K562 (cell line): ENCODE data around the gene CD22. TPM values are rescaled to one million over a fixed set of nuclear protein-coding genes. Genes with fewer than 3 reads are reported as not detected.

Experiments
- ATAC-seq: fragments of 200-7000 bp; cut with Tn5 transposase; 3 replicates; pipeline ENCODE4 v1.9.1; 2020; ENCODE audit warnings: moderate library complexity
- BruUV-seq: library from RNA; stranded (reverse); fragments of 400-500 nt; replicated peaks from 2 replicates; lab custom pipeline; 2021; lab: Mats Ljungman, UMichigan
- CTCF ChIA-PET: fragments of 300-600 bp; formaldehyde crosslinking; extraction: SDS; loops from one replicate; lab custom pipeline; 2021; ENCODE audit warnings: low intra/inter-chr PET ratio; lab: Yijun Ruan, JAX
- POLR2A ChIA-PET: fragments of 300-600, 350-650 bp; sonication (Branson Sonifier 250); formaldehyde crosslinking; extraction: SDS; loops from one replicate; lab custom pipeline; 2021; ENCODE audit warnings: antibody characterized with exemption, inconsistent platforms; lab: Yijun Ruan, JAX
- DNase-seq, 4 experiments: peaks; one replicate each; pipeline versions ENCODE4 v3.0.0 to v3.0.0-alpha.2; 2011 to 2018; ENCODE audit warnings: low spot score in 3 of 4, mixed read lengths in 3 of 4; ENCODE audit errors: extremely low read depth in 1 of 4
- FAIRE-seq: peaks from 2 replicates; lab custom pipeline; 2011; peaks lifted over from hg19 to GRCh38; lab: Jason Lieb, UNC
- H2AFZ ChIP-seq: 2 replicates; pipeline ENCODE4 v1.6.0; 2011; ENCODE audit warnings: low read depth, low read length, control low read depth, inconsistent platforms
- H3K27ac ChIP-seq: fragments of 200-600 bp; 3 replicates; pipeline ENCODE4 v1.8.0; 2011; ENCODE audit warnings: low read depth, mild to moderate bottlenecking, control low read depth, inconsistent platforms, low read length, moderate library complexity, mixed read lengths; ENCODE audit errors: extremely low read depth
- H3K27me3 ChIP-seq, 2 experiments: fragments of 300-600 bp in 1 of 2; 2 replicates in 1 of 2; 3 replicates in 1 of 2; pipeline versions ENCODE4 v1.6.0 to v1.8.0; 2011; ENCODE audit warnings: inconsistent platforms in 2 of 2, low read length in 2 of 2, mild to moderate bottlenecking in 1 of 2, mixed read lengths in 1 of 2, moderate library complexity in 1 of 2; ENCODE audit not compliant: control insufficient read depth in 2 of 2, insufficient read depth in 2 of 2
- H3K36me3 ChIP-seq: fragments of 300-600 bp; 3 replicates; pipeline ENCODE4 v1.8.0; 2011; ENCODE audit warnings: mild to moderate bottlenecking, low read length, inconsistent platforms; ENCODE audit not compliant: control insufficient read depth, insufficient read depth
- H3K4me1 ChIP-seq, 2 experiments: fragments of 200-600 bp in 1 of 2; replicated peaks in 1 of 2; 2 replicates in 1 of 2; 3 replicates in 1 of 2; pipeline versions ENCODE4 v1.5.1 to v1.8.0; 2011; ENCODE audit warnings: inconsistent platforms in 2 of 2, low read length in 2 of 2, mild to moderate bottlenecking in 1 of 2, mixed read lengths in 1 of 2, moderate library complexity in 1 of 2; ENCODE audit not compliant: control insufficient read depth in 2 of 2, insufficient read depth in 2 of 2
- H3K4me2 ChIP-seq: 2 replicates; pipeline ENCODE4 v1.6.1; 2011; ENCODE audit warnings: low read length, control low read depth, inconsistent platforms, mixed read lengths; ENCODE audit not compliant: insufficient read depth
- H3K4me3 ChIP-seq: fragments of 200-600 bp; sonication (generic), shearing (Covaris generic); 2 replicates; pipeline ENCODE4 v1.5.1; 2016; ENCODE audit warnings: control low read depth, inconsistent platforms
- H3K79me2 ChIP-seq: fragments of 200-600 bp; 3 replicates; pipeline ENCODE4 v1.8.0; 2011; ENCODE audit warnings: low read length, inconsistent platforms; ENCODE audit not compliant: control insufficient read depth, insufficient read depth
- H3K9ac ChIP-seq, 2 experiments: 2 replicates each; pipeline versions ENCODE4 v1.6.0 to v1.6.1; 2011; ENCODE audit warnings: low read depth in 2 of 2, low read length in 2 of 2, control low read depth in 1 of 2, inconsistent platforms in 1 of 2, mild to moderate bottlenecking in 1 of 2, mixed read lengths in 1 of 2; ENCODE audit not compliant: insufficient read depth in 1 of 2
- H3K9me1 ChIP-seq: one replicate; pipeline ENCODE4 v1.6.0; 2011; ENCODE audit warnings: inconsistent platforms, mild to moderate bottlenecking, low read length, moderate library complexity; ENCODE audit not compliant: control insufficient read depth, insufficient read depth
- H3K9me3 ChIP-seq: replicated peaks from 2 replicates; pipeline ENCODE4 v1.5.1; 2011; ENCODE audit warnings: low read depth, low read length, inconsistent platforms; ENCODE audit not compliant: control insufficient read depth, insufficient read depth
- H4K20me1 ChIP-seq: replicated peaks from 2 replicates; pipeline ENCODE4 v1.6.1; 2011; ENCODE audit warnings: low read length, inconsistent platforms, mixed read lengths; ENCODE audit not compliant: control insufficient read depth, insufficient read depth
- ARHGAP35 ChIP-seq: fragments of 450-650 bp; IDR thresholded peaks from 2 replicates; pipeline ENCODE4 v1.6.1; 2018; ENCODE audit not compliant: partially characterized antibody
- ASH1L ChIP-seq: fragments of 450-650 bp; IDR thresholded peaks from 2 replicates; pipeline ENCODE4 v1.6.1; 2018; ENCODE audit warnings: borderline replicate concordance, mild to moderate bottlenecking, low read depth; ENCODE audit not compliant: partially characterized antibody
- BRCA1 ChIP-seq, 2 experiments: fragments of 450-650 bp in 1 of 2; sonication (generic) in 1 of 2; formaldehyde crosslinking in 1 of 2; IDR thresholded peaks; 2 replicates each; pipeline versions ENCODE4 v1.5.0 to v1.6.1; 2017 to 2020; ENCODE audit warnings: mild to moderate bottlenecking in 1 of 2, missing genetic modification reagents in 1 of 2
- CBFB ChIP-seq: sonication (generic); formaldehyde crosslinking; IDR thresholded peaks from 2 replicates; pipeline ENCODE4 v1.4.0; 2020; ENCODE audit warnings: mild to moderate bottlenecking, missing genetic modification reagents
- CTBP1 ChIP-seq: fragments of 450-650 bp; IDR thresholded peaks from 2 replicates; pipeline ENCODE4 v1.6.1; 2016; ENCODE audit warnings: borderline replicate concordance
- HDAC8 ChIP-seq: fragments of 450-650 bp; IDR thresholded peaks from 2 replicates; pipeline ENCODE4 v1.6.1; 2016; ENCODE audit warnings: mild to moderate bottlenecking, missing genetic modification characterization, moderate library complexity, missing compliant biosample characterization
- HNRNPL ChIP-seq: fragments of 200-400 bp; formaldehyde crosslinking; IDR thresholded peaks from 2 replicates; pipeline ENCODE4 v1.6.1; 2017; ENCODE audit warnings: low read depth, mild to moderate bottlenecking, low read length
- HNRNPUL1 ChIP-seq: fragments of 200-400 bp; formaldehyde crosslinking; IDR thresholded peaks from 2 replicates; pipeline ENCODE4 v1.6.1; 2017; ENCODE audit warnings: low read length
- ILK ChIP-seq: fragments of 450-650 bp; IDR thresholded peaks from 2 replicates; pipeline ENCODE4 v1.6.1; 2016; ENCODE audit warnings: missing genetic modification characterization, low read depth, mild to moderate bottlenecking, missing compliant biosample characterization, moderate library complexity, borderline replicate concordance
- MAZ ChIP-seq, 2 experiments: fragments of 450-650 bp in 1 of 2; sonication (generic) in 1 of 2; formaldehyde crosslinking; IDR thresholded peaks in 1 of 2; conservative IDR thresholded peaks in 1 of 2; 2 replicates each; pipeline versions ENCODE4 v1.4.0 to v1.5.0; 2020; ENCODE audit warnings: mild to moderate bottlenecking in 1 of 2, missing genetic modification reagents in 1 of 2
- RBM15 ChIP-seq: fragments of 200-400 bp; formaldehyde crosslinking; IDR thresholded peaks from 2 replicates; pipeline ENCODE4 v1.6.1; 2018; ENCODE audit warnings: mild to moderate bottlenecking, low read length, moderate library complexity; ENCODE audit not compliant: insufficient read depth
- RNF219 ChIP-seq: fragments of 250-450 bp; sonication (Bioruptor Pico); IDR thresholded peaks from 2 replicates; pipeline ENCODE4 v1.5.0; 2022; ENCODE audit warnings: mild to moderate bottlenecking
- SRSF3 ChIP-seq: fragments of 200-400 bp; formaldehyde crosslinking; IDR thresholded peaks from 2 replicates; pipeline ENCODE4 v1.6.1; 2016; ENCODE audit warnings: mild to moderate bottlenecking, low read length, moderate library complexity; ENCODE audit not compliant: insufficient read depth
- THRB ChIP-seq: fragments of 450-650 bp; formaldehyde crosslinking; conservative IDR thresholded peaks from 2 replicates; pipeline ENCODE4 v1.4.0; 2022; ENCODE audit warnings: mild to moderate bottlenecking, missing genetic modification characterization
- ZNF143 ChIP-seq: sonication (generic); formaldehyde crosslinking; IDR thresholded peaks from 2 replicates; pipeline ENCODE4 v1.9.0; 2022; ENCODE audit warnings: mild to moderate bottlenecking, missing genetic modification reagents
- ZNF512 ChIP-seq: IDR thresholded peaks from 2 replicates; pipeline ENCODE4 v1.6.1; 2016; ENCODE audit warnings: missing genetic modification characterization, missing compliant biosample characterization
- ZNF764 ChIP-seq: fragments of 250-450 bp; sonication (Bioruptor Pico); IDR thresholded peaks from 2 replicates; pipeline ENCODE4 v1.4.0; 2020; ENCODE audit warnings: low read depth, mild to moderate bottlenecking, moderate library complexity
- ZSCAN29 ChIP-seq: fragments of 450-650 bp; IDR thresholded peaks from 2 replicates; pipeline ENCODE4 v1.6.1; 2017
- WGBS: fragments of 100-300 bp; shearing (Covaris generic); methylation state at CpG from one replicate; pipeline ENCODE4 v1.1.6; 2016; ENCODE audit warnings: low coverage, mixed read lengths; ENCODE audit not compliant: insufficient coverage; ENCODE audit errors: missing lambda C conversion rate; 5-methylcytosine and 5-hydroxymethylcytosine counted together
- in situ Hi-C: fragments of 300-500 bp; cut with MboI; formaldehyde crosslinking; loops from 4 replicates; pipeline ENCODE4 v1.15.0; 2018; ENCODE audit warnings: inconsistent platforms, mixed read lengths
- intact Hi-C: fragments of 100-400 bp; cut with micrococcal nuclease; formaldehyde crosslinking; loops from 2 replicates; pipeline ENCODE4 v1.14.2; 2022
- polyA plus RNA-seq, 8 experiments: library from polyadenylated mRNA; depleted of rRNA in 4 of 8; stranded (reverse) in 5 of 8; unstranded in 3 of 8; fragments of >200 nt; fragmentation: Nextera tagmentation in 2 of 8; fragmentation: Illumina TruSeq in 1 of 8; extraction: Ambion mirVana in 2 of 8; extraction: Trizol in 1 of 8; gene quantifications; 2 replicates each; pipeline versions ENCODE4 v1.2.1 to v1.2.3, GENCODE V29; 2011 to 2014; ENCODE audit warnings: inconsistent platforms in 1 of 8, missing spikeins in 1 of 8
- total RNA-seq, 7 experiments: library from RNA; depleted of rRNA in 6 of 7; stranded (reverse); fragments of >200 nt in 6 of 7; fragmentation: Illumina TruSeq in 2 of 7; extraction: Trizol in 2 of 7; gene quantifications; 2 replicates each; pipeline versions ENCODE4 v1.2.1 to v1.2.3, GENCODE V29; 2011 to 2021; ENCODE audit warnings: low replicate concordance in 1 of 7

Gene CD22
- total and polyA plus RNA-seq, 9 of the 15 experiments (the other 6 are each of a cell fraction or from before 2014, with no cell fraction given) = 0.29 to 5.0 (median 3.5) TPM

- ChIA-PET POLR2A (interaction anchor here (0.6 to 1.1 kb wide), 4 partner anchors 7 to 569 kb away, joined by 3 to 4 read pairs (median 4); no protein-coding TSS in a partner anchor), CTCF (no interaction called here)
- no peak overlapping the region for H3K4me2 ChIP-seq
- H3K4me3 ChIP-seq = no peak overlapping the region
- H3K9me3 ChIP-seq = no peaks in the 10 kb centered on the region
- 46% methylated on average over 8 of the region's 14 CpGs for WGBS
- no peak for FAIRE-seq
- in situ Hi-C loops (no loop called here), intact Hi-C loops (no loop called here)
- H3K27me3 ChIP-seq = no peaks in the 10 kb centered on the region
- DNase-seq = no peak
- no peak overlapping the region for H3K9ac ChIP-seq
- H3K36me3 ChIP-seq = no peaks in the 10 kb centered on the region
- H2AFZ ChIP-seq = no peak overlapping the region
- H3K9me1 ChIP-seq = no peaks in the 10 kb centered on the region
- no peak for ATAC-seq
- BruUV-seq = no TSS peak
- no peak overlapping the region for H3K27ac ChIP-seq
- H4K20me1 ChIP-seq = no peaks in the 10 kb centered on the region
- no peaks in the 10 kb centered on the region for H3K79me2 ChIP-seq
- H3K4me1 ChIP-seq = peaks cover 2 to 28% of the 10 kb centered on the region in 2 experiments; a peak in 2 of 5 replicates
- TF ChIP-seq ARHGAP35 (peak; percentile 14), THRB (CRISPR knock-in tag) (0 out of 2 replicates have a peak, but pooled peaks have one; percentile 29), MAZ (CRISPR knock-in tag; conservative IDR thresholded peaks at IDR 0.05 in 1 of 2, IDR thresholded peaks at IDR 0.05 in 1 of 2) (no peak), ZNF143 (no peak), SRSF3 (no peak), ZNF512 (tag) (peak; percentile 46; the same call in 1 of the 2 replicates), ILK (no peak), RNF219 (CRISPR knock-in tag) (no peak), HNRNPUL1 (no peak), HNRNPL (no peak), CBFB (CRISPR knock-in tag) (no peak), CTBP1 (no peak), RBM15 (no peak), HDAC8 (no peak), ZSCAN29 (no peak), BRCA1 (IDR thresholded peaks at IDR 0.05) (no peak), BRCA1 (CRISPR knock-in tag; IDR thresholded peaks at IDR 0.05) (no peak), ASH1L (no peak), ZNF764 (CRISPR knock-in tag) (no peak)
Observed at GRCh38 chr19:35341565-35342225, 12.7 kb downstream of the CD22 start.
